GM12891 (cell line): ENCODE results near the gene MAEA.

Experiments
- POLR2A ChIP-seq: IDR thresholded peaks from 2 replicates; pipeline ENCODE4 v1.6.1; 2011; ENCODE audit warnings: low read depth, low read length, control low read depth
- POLR2AphosphoS5 ChIP-seq: IDR thresholded peaks from 2 replicates; pipeline ENCODE4 v1.6.1; 2011; ENCODE audit warnings: low read depth, low read length, control low read depth
- TAF1 ChIP-seq: IDR thresholded peaks from 2 replicates; pipeline ENCODE4 v1.6.1; 2011; ENCODE audit warnings: low read depth, low read length, control low read depth

- no peak for TF ChIP-seq TAF1
- no peak for TF ChIP-seq POLR2A
- TF ChIP-seq POLR2AphosphoS5: no peak
Observed at GRCh38 chr4:1310796-1311631, 21.3 kb downstream of the MAEA start.
